HG02870 (cell line): Measurements from ENCODE around the gene GLI2.

ENCODE experiments used
- ATAC-seq: cut with Tn5 transposase; IDR thresholded peaks from one replicate; pipeline ENCODE4 v1.9.1; 2021; ENCODE audit warnings: mild to moderate bottlenecking, moderate library complexity; ENCODE audit not compliant: unreplicated experiment

GLI2 gene

DNA sequence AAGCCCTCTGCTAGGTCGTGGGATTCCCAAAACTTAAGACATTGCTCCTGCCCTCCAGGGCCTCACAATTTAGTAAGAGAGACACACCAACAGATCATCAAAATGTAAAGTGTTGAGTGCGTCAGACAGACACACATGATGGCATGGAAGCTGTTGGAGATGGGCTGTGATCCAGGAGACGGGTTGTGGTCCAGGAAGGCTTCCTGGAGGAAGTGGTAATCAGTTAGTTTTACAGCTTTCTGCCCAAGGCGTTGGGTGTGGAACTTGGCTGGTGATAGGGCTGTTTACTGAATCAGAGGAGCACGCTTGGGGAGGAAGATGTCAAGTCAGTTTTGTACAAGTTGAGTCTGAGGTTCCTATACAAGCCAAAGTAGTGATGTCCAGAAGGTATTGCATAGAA is 24.0 kb upstream of the GLI2 start:
- no peak for ATAC-seq

- no peak for ATAC-seq
Measured at GRCh38 chr2:120712180-120712681, 23.4 kb upstream of the GLI2 start.

- no peak for ATAC-seq
Measured at GRCh38 chr2:120715353-120715752, 20.3 kb upstream of the GLI2 start.

GRCh38 chr2:120715941-120716340 is 19.7 kb upstream of the GLI2 start:
- ATAC-seq, result no peak

DNA sequence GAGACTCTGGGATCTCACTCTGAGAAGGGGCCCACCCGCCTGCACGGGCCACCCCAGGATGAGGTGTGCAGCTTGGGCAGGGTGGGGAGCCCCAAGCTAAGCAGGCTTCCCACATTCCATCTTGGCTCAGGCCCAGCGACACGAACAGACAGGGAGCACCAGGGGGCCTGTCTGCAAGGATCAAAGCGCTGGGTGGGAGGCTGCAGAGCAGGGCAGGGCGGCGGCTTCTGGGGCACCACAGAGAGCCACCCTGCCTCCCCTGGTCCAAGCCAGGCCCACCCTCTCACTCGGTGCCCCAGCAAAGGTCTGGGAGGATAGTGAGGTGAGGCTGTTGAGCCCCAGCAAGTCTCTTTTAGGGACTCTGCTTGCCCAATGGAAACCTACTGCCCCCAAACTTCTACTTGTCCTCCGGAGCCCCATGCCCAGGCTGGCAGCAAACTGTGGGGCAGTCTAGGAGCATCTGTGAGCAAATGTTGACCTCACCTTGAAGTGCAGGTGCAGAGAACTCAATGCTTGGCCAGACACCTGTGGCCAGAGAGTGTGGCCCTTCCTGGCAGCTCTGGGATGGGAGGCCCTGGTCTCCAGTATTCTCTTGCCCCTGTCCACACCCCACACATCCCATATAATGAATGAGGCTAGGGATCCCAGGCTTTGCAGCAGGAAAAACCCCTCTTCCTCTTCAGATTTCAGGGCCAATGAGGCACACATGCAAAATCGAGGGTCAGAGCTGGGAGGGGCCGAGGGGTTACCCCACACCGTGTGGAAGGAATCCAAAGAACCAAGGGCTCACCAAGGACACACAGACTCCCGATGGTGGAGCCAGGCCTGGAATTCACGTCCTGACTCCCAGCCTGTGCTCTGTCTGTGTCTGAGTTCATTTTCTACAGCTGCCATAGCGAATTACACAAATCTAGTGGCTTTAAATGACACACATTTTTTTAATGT is 18.8 kb upstream of the GLI2 start:
- ATAC-seq, result no peak

DNA sequence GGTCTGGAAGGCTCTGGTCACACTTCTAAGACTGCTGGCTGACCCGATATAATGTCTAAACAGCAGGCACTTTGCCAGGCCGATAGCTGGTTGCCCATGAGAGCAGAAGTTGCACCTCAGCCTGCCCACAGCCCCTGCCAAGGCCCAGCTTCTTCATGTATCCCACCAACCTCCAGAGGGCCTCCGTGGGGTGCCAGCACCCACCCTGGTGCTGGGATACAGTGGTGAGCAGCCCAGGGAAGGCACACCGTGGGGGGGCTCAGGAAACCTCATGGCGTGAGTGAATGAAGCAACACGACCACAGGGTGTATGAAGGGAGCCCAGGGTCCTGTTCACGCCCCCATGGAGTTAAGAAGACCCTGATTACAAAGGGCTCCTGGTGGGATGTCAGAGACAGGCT is 16.2 kb upstream of the GLI2 start:
- no peak for ATAC-seq

DNA sequence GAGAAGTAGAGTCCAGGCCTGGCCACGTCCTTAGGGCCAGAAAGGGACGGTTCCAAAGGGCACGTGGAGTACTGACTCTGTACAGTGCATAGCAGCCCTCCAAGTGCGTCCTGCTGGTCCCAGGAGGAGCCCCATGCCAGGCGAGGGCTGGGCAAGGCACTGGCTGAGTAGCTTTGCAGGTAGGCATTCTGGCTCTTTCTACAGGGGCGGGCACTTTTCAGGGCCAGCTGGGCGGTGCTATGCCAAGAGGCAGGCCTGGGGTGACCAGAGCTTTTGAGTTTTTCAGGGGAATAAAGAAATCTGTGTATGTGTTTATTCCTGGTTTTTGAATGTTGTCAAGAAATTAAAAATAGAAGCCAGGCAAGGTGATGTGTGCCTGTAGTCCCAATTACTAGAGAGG is 15.4 kb upstream of the GLI2 start:
- no peak for ATAC-seq

GRCh38 chr2:120720746-120721375 is 14.8 kb upstream of the GLI2 start:
- ATAC-seq, result no peak

DNA sequence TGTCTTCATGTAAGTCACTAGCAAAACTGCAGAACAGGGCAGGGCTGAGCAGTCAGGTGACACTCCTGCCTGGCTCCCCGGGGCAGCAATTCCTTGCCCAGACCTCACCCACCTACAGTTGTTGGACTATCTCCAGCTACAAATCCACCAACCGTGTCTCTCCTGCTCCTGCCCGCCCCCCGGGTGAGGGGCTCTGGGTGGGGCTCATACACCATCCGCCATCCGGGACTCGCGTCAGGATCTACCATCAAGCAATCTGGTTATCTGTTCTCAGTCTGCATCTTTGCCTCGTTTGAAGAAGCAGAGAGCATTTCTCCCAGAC is 13.5 kb upstream of the GLI2 start:
- ATAC-seq, result no peak

DNA sequence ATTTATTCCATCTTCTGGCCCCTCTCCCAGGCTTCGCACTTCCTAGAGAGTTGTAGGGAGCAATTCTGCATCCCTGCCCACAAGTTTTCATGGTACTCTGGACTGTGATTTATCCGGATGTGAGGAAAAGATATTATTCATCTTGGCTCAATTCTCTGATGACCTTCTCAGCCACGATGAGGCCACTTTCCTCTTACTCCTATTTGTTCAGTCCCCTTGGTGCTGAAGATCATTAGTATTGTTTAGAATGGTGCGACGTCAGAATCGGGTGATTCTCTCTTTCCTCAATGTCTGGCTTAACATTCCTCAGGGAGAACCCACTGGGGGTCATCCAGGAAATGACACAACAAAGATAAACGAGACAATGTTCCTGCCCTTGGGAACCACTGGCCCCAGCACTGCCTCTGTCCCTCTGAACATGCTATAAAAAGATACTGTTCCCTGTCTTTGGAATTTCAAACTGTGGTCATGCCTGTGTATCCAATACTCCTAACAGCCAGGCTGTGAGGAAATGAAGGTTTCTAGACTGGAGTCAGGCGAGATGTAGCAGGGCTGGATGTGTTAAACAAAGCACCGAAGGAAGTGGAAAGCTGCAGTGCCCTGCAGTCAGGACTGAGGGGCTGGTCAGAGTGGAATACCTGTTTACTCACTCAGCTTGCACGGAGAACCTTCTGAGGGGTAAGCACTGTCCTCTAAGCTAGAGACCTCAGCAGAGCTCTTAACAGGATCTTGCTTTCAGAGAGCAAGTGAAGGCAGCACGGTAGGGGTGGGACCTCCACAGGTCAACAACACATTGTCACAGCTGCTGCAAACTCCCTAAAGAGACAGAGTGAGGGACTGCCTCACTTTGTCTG is 12.9 kb upstream of the GLI2 start:
- no peak for ATAC-seq

DNA sequence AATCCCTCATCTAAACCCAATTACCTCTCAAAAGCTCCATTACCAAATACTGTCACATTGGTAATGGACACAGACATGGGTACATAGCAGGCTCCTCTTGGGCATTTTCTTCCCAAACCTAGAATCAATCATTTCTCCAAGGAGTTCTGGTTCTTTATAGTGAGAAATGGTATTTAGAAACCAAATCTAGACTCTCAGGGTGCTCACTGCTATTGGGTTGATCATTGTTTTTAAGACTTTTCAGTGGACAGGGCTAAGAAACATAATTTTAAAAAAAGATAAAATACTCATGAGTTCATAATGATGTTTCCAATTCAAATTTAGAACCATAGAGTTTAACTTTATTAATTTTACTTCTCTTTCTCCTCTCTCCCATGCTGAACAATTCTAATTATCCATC is 9.4 kb upstream of the GLI2 start:
- no peak for ATAC-seq

DNA sequence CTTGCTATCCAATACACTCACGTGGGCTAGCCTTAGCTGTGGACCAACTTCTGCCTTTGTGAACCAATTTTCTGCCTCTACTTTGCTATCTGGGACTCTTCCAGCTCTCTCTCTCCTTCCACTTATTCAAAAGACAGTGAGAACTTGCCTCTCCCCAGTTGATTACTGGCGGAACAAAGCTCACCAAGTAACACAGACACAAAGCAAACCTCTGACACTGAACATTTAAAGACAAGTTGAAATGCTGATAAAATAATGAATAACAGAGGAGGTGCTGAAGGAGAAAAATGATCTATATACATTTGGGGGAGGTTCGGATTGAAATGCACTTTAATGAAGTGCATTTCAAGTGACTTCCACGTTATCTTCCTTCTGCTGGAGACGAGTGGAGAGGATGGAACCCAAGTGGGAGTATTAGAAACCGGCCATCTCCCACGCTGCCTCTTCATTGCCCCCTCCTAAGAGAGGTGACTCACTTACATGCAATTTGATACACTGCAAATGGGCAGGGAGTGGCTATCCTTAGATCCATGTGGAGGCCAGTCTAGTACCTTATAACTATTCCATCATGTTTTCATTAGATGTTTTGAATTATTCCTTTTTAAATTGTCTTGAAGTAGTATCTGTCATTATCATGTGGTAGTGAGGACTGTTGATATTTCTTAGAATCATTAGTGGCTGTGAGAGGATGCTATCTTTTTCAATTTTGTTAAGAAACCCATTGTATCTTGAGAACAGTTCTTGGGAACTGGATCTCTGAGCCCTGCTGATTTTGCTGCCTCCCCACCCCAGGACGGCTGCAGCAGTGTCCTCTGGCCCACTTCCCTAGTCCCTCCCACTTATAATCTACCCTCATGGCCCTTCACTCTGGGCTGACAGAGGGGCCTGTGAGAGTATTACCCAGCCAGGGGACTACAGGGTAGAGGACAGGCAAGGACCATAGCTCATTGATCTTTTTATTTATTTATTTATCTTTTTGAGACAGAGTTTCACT is 6.0 kb upstream of the GLI2 start:
- no peak for ATAC-seq

- no peak for ATAC-seq
Measured at GRCh38 chr2:120731175-120731574, 4.5 kb upstream of the GLI2 start.

- ATAC-seq, result no peak
Measured at GRCh38 chr2:120732506-120733237, 3.0 kb upstream of the GLI2 start.

DNA sequence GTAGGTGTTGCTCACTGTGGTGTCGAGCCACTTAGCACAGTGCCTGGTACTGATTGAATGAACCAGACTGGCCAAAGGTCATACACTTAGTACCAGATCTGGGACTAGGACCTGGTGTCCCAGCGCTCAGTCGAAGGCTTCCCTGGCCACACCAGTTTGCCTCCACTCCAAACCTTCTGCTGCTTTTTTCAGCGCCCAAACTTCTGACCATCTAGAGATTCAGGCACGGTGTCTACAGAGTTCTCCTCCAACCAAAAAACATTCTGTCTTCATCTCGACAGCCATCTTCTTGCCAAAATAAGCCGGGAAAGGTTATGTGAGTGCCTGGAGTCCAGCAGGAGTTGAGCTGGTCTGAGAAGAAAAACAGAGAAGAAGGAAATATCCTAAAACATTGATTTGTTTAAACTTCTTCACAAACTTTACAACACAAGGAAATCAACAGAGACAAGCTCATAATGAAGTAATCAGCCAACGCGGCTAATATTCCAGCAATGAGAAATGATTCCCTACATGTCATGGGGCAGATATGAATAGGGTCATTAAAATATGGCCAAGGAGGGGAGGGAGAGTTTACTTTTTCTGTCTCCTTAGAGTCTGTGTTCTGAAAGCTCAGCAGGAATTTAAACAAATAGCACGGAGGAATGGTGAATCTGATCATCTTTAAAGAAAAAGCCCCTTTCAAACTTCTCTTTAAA is 2.3 kb upstream of the GLI2 start:
- no peak for ATAC-seq

GRCh38 chr2:120734930-120735651 is 577 bp upstream of the GLI2 start:
- no peak for ATAC-seq

GRCh38 chr2:120736202-120736623 is 545 bp downstream of the GLI2 start:
- no peak for ATAC-seq

- no peak for ATAC-seq
Measured at GRCh38 chr2:120736624-120737339, 1.1 kb downstream of the GLI2 start.
